Measurements from ENCODE around the gene GDPD5. TPM values are rescaled to one million over a fixed set of nuclear protein-coding genes. Genes with fewer than 3 reads are reported as not detected.

Gene GDPD5
- total and polyA plus RNA-seq, 12 donors = 4.1 to 110 (median 14.5) TPM

DNA sequence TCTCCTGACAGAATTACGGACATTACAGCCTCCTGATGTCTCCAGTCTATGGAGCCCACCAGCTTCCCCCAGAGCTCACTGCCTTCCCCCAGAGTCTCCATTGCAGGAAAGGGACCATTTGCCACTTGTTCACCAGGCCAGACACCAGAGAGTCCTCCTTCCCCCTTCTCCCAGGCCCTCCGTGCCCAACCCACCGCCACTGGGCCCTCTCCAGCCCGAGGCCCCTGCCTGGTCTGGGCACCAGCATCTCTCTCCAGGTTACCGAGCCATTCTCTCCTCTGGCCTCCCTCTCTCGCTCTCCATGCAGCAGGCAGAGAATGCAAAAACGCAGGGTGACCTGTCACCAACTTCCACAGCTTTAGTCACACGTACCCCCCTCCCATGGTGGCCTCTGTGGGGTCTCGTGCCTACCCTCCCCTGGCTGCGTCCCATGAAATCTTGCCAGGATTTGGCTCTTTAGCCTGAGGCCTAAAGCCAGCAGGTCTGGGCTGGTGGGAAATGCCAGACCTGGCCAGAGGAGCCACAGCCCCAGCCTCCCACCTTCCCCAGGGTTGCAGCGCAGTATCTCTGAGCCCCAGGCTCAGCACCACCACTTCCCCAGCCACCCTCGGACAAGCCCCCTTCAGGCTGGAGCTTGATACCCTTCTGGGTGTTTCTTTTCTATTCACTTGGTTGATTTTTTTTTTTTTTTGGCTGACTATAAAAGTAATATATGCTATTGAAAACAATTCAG is 29.5 kb upstream of the GDPD5 start:
- Histone ChIP-seq H3K27me3 (no peaks in the 10 kb centered on the region), H3K4me3 (no peak overlapping the region), H3K27ac (peak overlapping the region in 4 of 5 donors; percentile 57 to 91 (median 72)), H3K36me3 (replicated peaks in 1 of 2) (no peaks in the 10 kb centered on the region), H3K4me1 (replicated peaks in 1 of 2) (peaks cover 30 to 43% of the 10 kb centered on the region in 2 donors), H3K9me3 (replicated peaks in 1 of 3) (no peaks in the 10 kb centered on the region)
- no peak for DNase-seq
- intact Hi-C loops (cut with DNase I) = no loop called here
- no peak for TF ChIP-seq POLR2A (IDR thresholded peaks at IDR 0.05)
- TF ChIP-seq, protein P1, sequence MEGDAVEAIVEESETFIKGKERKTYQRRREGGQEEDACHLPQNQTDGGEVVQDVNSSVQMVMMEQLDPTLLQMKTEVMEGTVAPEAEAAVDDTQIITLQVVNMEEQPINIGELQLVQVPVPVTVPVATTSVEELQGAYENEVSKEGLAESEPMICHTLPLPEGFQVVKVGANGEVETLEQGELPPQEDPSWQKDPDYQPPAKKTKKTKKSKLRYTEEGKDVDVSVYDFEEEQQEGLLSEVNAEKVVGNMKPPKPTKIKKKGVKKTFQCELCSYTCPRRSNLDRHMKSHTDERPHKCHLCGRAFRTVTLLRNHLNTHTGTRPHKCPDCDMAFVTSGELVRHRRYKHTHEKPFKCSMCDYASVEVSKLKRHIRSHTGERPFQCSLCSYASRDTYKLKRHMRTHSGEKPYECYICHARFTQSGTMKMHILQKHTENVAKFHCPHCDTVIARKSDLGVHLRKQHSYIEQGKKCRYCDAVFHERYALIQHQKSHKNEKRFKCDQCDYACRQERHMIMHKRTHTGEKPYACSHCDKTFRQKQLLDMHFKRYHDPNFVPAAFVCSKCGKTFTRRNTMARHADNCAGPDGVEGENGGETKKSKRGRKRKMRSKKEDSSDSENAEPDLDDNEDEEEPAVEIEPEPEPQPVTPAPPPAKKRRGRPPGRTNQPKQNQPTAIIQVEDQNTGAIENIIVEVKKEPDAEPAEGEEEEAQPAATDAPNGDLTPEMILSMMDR (IDR thresholded peaks at IDR 0.05) = no peak
- 87 to 92% (median 91%) methylated on average over 12 of the region's 12 CpGs for WGBS, 4 donors

DNA sequence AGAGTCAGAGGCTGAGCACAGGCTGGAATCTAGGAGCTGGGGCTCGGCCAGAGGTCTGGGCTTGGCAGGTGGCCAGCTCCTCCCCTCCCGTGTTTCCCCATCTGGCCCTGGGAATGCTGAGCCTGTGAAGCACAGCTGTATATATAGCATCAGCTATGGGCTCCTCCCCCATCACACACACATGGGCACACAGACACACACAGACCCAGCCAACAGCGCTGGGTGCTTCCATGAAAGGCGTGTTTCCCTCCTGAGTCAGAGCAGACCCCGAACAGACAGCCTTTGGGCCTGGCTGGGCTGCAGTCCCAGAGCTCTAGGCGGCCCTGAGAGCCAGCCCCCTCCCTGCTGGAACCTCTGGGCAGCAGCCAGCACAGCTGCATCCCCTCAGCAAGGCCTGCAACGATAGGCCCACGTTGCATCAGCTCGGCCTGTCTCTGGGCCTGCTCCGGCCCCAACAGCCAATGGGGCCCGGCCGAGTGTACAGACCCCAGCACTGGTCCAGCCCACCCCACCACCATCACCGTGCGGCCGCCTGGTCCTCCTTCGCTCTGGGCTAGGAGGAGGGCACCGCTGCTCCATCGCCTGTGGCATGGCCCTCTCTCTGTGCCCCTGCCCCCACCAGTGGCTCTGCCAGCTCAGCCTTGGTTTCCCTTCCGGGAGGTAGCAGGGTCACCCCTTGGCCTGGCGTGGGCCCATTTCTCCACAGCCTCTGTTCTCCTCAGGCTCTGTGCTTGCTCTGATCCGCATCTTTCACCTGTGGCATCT is 28.7 kb upstream of the GDPD5 start:
- H3K4me1 ChIP-seq (replicated peaks in 1 of 2) = peaks cover 25 to 36% of the 10 kb centered on the region in 2 donors
- no peak overlapping the region for H3K4me3 ChIP-seq
- 23 to 56% (median 39%) methylated on average over 7 to 21 of the region's 21 CpGs for WGBS, 4 donors

DNA sequence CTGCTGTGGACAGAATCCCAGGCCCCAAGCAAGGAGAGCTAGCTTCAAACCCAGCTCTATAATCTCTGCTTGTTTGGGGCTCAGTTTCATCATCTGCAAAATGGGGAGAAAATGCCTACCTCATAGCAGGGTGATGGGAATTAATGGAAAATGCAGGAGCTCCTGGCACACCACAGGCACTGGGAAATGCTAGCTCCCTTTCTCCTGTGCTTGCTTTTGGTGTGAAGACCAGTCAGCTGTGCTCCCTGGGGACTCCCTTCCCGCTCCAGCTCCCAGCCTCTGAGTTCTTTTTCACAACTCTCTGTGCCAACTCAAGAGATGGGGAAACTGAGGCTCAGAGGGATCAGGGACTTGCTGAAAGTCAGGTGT is 28.1 kb upstream of the GDPD5 start:
- TF ChIP-seq POLR2A (IDR thresholded peaks at IDR 0.05) = no peak
- TF ChIP-seq, protein P1 (IDR thresholded peaks at IDR 0.05) = no peak

More for the DNA sequence above, 28.7 kb upstream of the GDPD5 start:
- Histone ChIP-seq H3K27ac (peak overlapping the region in 4 of 5 donors; percentile 57 to 91 (median 72)), H3K27me3 (no peaks in the 10 kb centered on the region), H3K9me3 (replicated peaks in 1 of 3) (no peaks in the 10 kb centered on the region), H3K36me3 (replicated peaks in 1 of 2) (no peaks in the 10 kb centered on the region)
- peak; percentile 74 to 96 (median 91) for DNase-seq
- peak; percentile 62 to 89 for TF ChIP-seq POLR2A (IDR thresholded peaks at IDR 0.05)
- TF ChIP-seq, protein P1 (IDR thresholded peaks at IDR 0.05) = no peak
- intact Hi-C loops (cut with DNase I) = no loop called here

DNA sequence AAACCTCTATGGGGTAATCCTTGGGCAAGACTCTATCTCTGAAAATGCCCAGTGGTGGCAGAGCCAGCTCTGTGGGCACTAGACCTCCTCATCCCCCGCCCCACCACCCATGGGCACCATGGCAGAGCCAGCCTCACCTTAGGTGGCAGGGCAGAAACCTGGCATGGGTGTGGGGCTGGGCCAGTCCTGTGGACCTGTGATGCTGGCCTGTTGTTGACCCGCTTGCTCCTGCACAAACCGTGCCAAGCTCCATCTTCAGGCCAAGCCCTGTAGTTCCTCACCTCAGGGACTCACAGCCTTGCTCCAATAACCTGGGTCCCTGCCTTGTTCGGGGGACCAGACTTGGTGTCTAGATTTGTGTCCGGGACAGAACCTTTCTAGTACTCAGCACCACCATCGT is 27.4 kb upstream of the GDPD5 start:
- WGBS, 4 donors = 85 to 93% (median 88%) methylated on average over 5 to 6 of the region's 6 CpGs
- no peaks in the 10 kb centered on the region for H3K9me3 ChIP-seq (replicated peaks in 1 of 3)
- peak overlapping the region in 1 of 5 donors; percentile 91 for H3K27ac ChIP-seq
- no peaks in the 10 kb centered on the region for H3K27me3 ChIP-seq
- no peak for DNase-seq
- intact Hi-C loops (cut with DNase I) = no loop called here
- no peak for TF ChIP-seq POLR2A (IDR thresholded peaks at IDR 0.05)
- TF ChIP-seq, protein P1 (IDR thresholded peaks at IDR 0.05) = no peak
- peaks cover 13 to 23% of the 10 kb centered on the region in 2 donors for H3K4me1 ChIP-seq (replicated peaks in 1 of 2)
- H3K36me3 ChIP-seq (replicated peaks in 1 of 2) = no peaks in the 10 kb centered on the region
- no peak overlapping the region for H3K4me3 ChIP-seq

More for the DNA sequence above, 28.1 kb upstream of the GDPD5 start:
- DNase-seq = no peak
- Histone ChIP-seq H3K4me3 (no peak overlapping the region), H3K4me1 (replicated peaks in 1 of 2) (peaks cover 20 to 30% of the 10 kb centered on the region in 2 donors), H3K9me3 (replicated peaks in 1 of 3) (no peaks in the 10 kb centered on the region), H3K36me3 (replicated peaks in 1 of 2) (no peaks in the 10 kb centered on the region), H3K27me3 (no peaks in the 10 kb centered on the region), H3K27ac (peak overlapping the region in 4 of 5 donors; percentile 57 to 91 (median 72))
- 27 to 67% (median 44%) methylated on average over 1 of the region's 1 CpG for WGBS, 4 donors
- intact Hi-C loops (cut with DNase I) = no loop called here

Data from adrenal gland (tissue), 12 donors.